GM12864 (cell line): Measurements from ENCODE around the gene OLA1.
"Not testable (repeated sequence)": the region's sequence is repeated elsewhere in the genome, so short reads cannot be mapped to it uniquely, and the experiment has no call there.

Experiments used
- DNase-seq: peaks from one replicate; pipeline ENCODE4 v3.0.0-alpha.2; 2011; ENCODE audit warnings: low read depth
- H3K4me3 ChIP-seq: 2 replicates; pipeline ENCODE4 v1.5.1; 2011; ENCODE audit warnings: mild to moderate bottlenecking, low read depth, low read length, control low read depth
- CTCF ChIP-seq: IDR thresholded peaks from 2 replicates; pipeline ENCODE4 v1.5.1; 2011; ENCODE audit warnings: low read depth, mild to moderate bottlenecking, moderate library complexity, low read length, control low read depth, inconsistent platforms; ENCODE audit errors: missing control alignments

Gene OLA1

GRCh38 chr2:174248187-174248997, at the start of gene OLA1:
OLA1 (minus strand) TSS chr2:174248532; CDS start chr2:174246815, 1,717 bp downstream.
- peak within 1 kb of the TSS; percentile 98 for H3K4me3 ChIP-seq
- TF ChIP-seq CTCF = no peak
- peak; percentile 76 for DNase-seq

GRCh38 chr2:174292908-174293307, 44.6 kb upstream of the OLA1 start:
- TF ChIP-seq CTCF = no peak
- H3K4me3 ChIP-seq = no peak overlapping the region

GRCh38 chr2:174286172-174286571, 37.8 kb upstream of the OLA1 start:
- no peak for TF ChIP-seq CTCF
- no peak for DNase-seq
- no peak overlapping the region for H3K4me3 ChIP-seq

More at GRCh38 chr2:174292908-174293307, 44.6 kb upstream of the OLA1 start:
- DNase-seq = no peak

- H3K4me3 ChIP-seq = no peak overlapping the region
- no peak for DNase-seq
- TF ChIP-seq CTCF = no peak
These were observed 34.1 kb upstream of the OLA1 start for GRCh38 chr2:174282441-174282840.

GRCh38 chr2:174281736-174282135, 33.4 kb upstream of the OLA1 start:
- no peak for DNase-seq
- no peak overlapping the region for H3K4me3 ChIP-seq
- TF ChIP-seq CTCF = no peak

GRCh38 chr2:174280596-174280995, 32.3 kb upstream of the OLA1 start:
- TF ChIP-seq CTCF = no peak
- H3K4me3 ChIP-seq = no peak overlapping the region
- no peak for DNase-seq

GRCh38 chr2:174270263-174270662, 21.9 kb upstream of the OLA1 start:
- DNase-seq, H3K4me3 ChIP-seq: not testable (repeated sequence)
